Ishikawa (cell line): Measurements from ENCODE around the gene RAB11FIP4.

ENCODE experiments used
- CEBPB ChIP-seq: IDR thresholded peaks from 2 replicates; pipeline ENCODE4 v1.6.1; 2012
- CREB1 ChIP-seq: IDR thresholded peaks from 2 replicates; pipeline ENCODE4 v1.6.1; 2012; ENCODE audit warnings: low read depth
- EGR1 ChIP-seq: IDR thresholded peaks from 2 replicates; pipeline ENCODE4 v1.6.1; 2012
- EP300 ChIP-seq: IDR thresholded peaks from 2 replicates; pipeline ENCODE4 v1.6.1; 2012; ENCODE audit warnings: borderline replicate concordance
- FOXM1 ChIP-seq: IDR thresholded peaks from 2 replicates; pipeline ENCODE4 v1.6.1; 2012; ENCODE audit warnings: low read depth, borderline replicate concordance
- MAX ChIP-seq: IDR thresholded peaks from 2 replicates; pipeline ENCODE4 v1.6.1; 2012
- NFIC ChIP-seq: IDR thresholded peaks from 2 replicates; pipeline ENCODE4 v1.6.1; 2012
- RAD21 ChIP-seq: IDR thresholded peaks from 2 replicates; pipeline ENCODE4 v1.6.1; 2012; ENCODE audit warnings: low read depth
- REST ChIP-seq: IDR thresholded peaks from 2 replicates; pipeline ENCODE4 v1.6.1; 2012; ENCODE audit warnings: low read depth, mild to moderate bottlenecking
- TAF1 ChIP-seq: IDR thresholded peaks from 2 replicates; pipeline ENCODE4 v1.6.1; 2012; ENCODE audit warnings: low read depth, mild to moderate bottlenecking
- TCF12 ChIP-seq: IDR thresholded peaks from 2 replicates; pipeline ENCODE4 v1.6.1; 2012; ENCODE audit warnings: low read depth
- TEAD4 ChIP-seq: IDR thresholded peaks from 2 replicates; pipeline ENCODE4 v1.6.1; 2012
- USF1 ChIP-seq: IDR thresholded peaks from 2 replicates; pipeline ENCODE4 v1.6.1; 2012
- YY1 ChIP-seq: IDR thresholded peaks from 2 replicates; pipeline ENCODE4 v1.6.1; 2012; ENCODE audit warnings: low read depth
- ZBTB7A ChIP-seq: IDR thresholded peaks from 2 replicates; pipeline ENCODE4 v1.6.1; 2012; ENCODE audit warnings: low read depth

Gene RAB11FIP4

GRCh38 chr17:31506517-31506916 is 115.0 kb downstream of the RAB11FIP4 start:
- TF ChIP-seq TCF12 = no peak
- no peak for TF ChIP-seq ZBTB7A
- TF ChIP-seq EGR1 = no peak
- TF ChIP-seq FOXM1 = no peak
- no peak for TF ChIP-seq MAX
- no peak for TF ChIP-seq CREB1
- TF ChIP-seq YY1 = no peak
- TF ChIP-seq TAF1 = no peak
- no peak for TF ChIP-seq USF1
- no peak for TF ChIP-seq REST
- no peak for TF ChIP-seq NFIC
- no peak for TF ChIP-seq CEBPB
- no peak for TF ChIP-seq TEAD4
- no peak for TF ChIP-seq EP300
- TF ChIP-seq RAD21 = no peak

- peak; percentile 31; the same call in 1 of the 2 replicates for TF ChIP-seq RAD21
- TF ChIP-seq EP300 = no peak
Measured at GRCh38 chr17:31508288-31509094, 117.0 kb downstream of the RAB11FIP4 start.

GRCh38 chr17:31509095-31509804 is 117.8 kb downstream of the RAB11FIP4 start:
- TF ChIP-seq CEBPB = no peak
- no peak for TF ChIP-seq MAX

- TF ChIP-seq ZBTB7A (no peak), EP300 (no peak), USF1 (no peak), EGR1 (no peak), TCF12 (no peak), TAF1 (no peak), CREB1 (no peak), TEAD4 (no peak), RAD21 (no peak), NFIC (no peak), CEBPB (no peak)
Measured at GRCh38 chr17:31509805-31510177, 118.3 kb downstream of the RAB11FIP4 start.

GRCh38 chr17:31510308-31511194 is 119.1 kb downstream of the RAB11FIP4 start:
- TF ChIP-seq CEBPB = peak; percentile 57
- TF ChIP-seq EP300 = no peak
- TF ChIP-seq FOXM1 = no peak

- TF ChIP-seq MAX (no peak), RAD21 (no peak), REST (no peak), USF1 (no peak), CREB1 (no peak), NFIC (no peak), EGR1 (no peak), EP300 (no peak), ZBTB7A (no peak), TEAD4 (no peak)
Measured at GRCh38 chr17:31511195-31511578, 119.7 kb downstream of the RAB11FIP4 start.
